Upper lobe of left lung (tissue), 4 donors: ENCODE data around the gene CRB1.

Experiments used
- EP300 ChIP-seq, 4 donors: sonication (generic); formaldehyde crosslinking; IDR thresholded peaks; one replicate each; pipeline ENCODE4 v1.5.1; 2017; ENCODE audit warnings: antibody characterized with exemption in 4 of 4, control low read depth in 2 of 4
- POLR2A ChIP-seq, 4 donors: fragments of 450-650 bp; IDR thresholded peaks; one replicate each; pipeline ENCODE4 v1.5.1; 2016 to 2017; ENCODE audit warnings: antibody characterized with exemption in 4 of 4, mild to moderate bottlenecking in 2 of 4
- TF ChIP-seq, protein P1 (sequence below), 6 experiments: fragments of 450-650 bp in 4 of 6; fragments of 200-600 bp in 2 of 6; sonication (generic) in 2 of 6; IDR thresholded peaks; one replicate each; pipeline ENCODE4 v1.5.1; 2016 to 2019; ENCODE audit warnings: antibody characterized with exemption in 6 of 6

DNA sequence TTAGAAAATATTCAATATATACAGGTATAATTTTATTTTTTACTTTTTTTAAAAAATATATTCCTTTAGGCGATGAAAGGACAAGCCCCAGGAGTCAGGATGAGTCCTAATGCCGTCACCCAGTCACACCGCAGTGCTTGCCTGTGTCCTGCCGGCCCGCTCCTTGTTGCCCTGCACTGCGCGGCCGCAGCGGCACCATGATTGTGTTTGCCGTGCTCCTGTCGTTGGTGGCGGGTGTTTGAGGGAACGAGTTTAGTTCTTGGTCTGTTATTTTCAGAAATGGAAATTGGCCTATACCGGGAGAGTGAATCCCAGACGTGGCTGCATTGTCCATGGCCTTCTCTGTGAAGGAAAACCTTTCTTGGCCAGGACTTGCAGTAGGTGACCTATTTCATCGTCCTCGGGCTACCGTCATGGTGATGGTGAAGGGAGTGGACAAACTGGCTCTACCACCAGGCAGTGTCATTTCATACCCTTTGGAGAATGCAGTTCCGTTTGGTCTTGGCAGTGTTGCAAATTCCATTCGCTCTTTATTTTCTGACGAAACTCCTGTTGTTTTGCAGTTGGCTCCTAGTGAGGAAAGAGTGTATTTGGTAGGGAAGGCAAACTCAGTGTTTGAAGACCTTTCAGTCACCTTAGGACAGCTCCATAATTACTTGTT is 45.9 kb upstream of the CRB1 start:
- TF ChIP-seq, protein P1, sequence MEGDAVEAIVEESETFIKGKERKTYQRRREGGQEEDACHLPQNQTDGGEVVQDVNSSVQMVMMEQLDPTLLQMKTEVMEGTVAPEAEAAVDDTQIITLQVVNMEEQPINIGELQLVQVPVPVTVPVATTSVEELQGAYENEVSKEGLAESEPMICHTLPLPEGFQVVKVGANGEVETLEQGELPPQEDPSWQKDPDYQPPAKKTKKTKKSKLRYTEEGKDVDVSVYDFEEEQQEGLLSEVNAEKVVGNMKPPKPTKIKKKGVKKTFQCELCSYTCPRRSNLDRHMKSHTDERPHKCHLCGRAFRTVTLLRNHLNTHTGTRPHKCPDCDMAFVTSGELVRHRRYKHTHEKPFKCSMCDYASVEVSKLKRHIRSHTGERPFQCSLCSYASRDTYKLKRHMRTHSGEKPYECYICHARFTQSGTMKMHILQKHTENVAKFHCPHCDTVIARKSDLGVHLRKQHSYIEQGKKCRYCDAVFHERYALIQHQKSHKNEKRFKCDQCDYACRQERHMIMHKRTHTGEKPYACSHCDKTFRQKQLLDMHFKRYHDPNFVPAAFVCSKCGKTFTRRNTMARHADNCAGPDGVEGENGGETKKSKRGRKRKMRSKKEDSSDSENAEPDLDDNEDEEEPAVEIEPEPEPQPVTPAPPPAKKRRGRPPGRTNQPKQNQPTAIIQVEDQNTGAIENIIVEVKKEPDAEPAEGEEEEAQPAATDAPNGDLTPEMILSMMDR (IDR thresholded peaks at IDR 0.05) = no peak
- TF ChIP-seq POLR2A (IDR thresholded peaks at IDR 0.05) = no peak
- no peak for TF ChIP-seq EP300 (IDR thresholded peaks at IDR 0.05)
